ENCODE results near the gene SAE1.

DNA sequence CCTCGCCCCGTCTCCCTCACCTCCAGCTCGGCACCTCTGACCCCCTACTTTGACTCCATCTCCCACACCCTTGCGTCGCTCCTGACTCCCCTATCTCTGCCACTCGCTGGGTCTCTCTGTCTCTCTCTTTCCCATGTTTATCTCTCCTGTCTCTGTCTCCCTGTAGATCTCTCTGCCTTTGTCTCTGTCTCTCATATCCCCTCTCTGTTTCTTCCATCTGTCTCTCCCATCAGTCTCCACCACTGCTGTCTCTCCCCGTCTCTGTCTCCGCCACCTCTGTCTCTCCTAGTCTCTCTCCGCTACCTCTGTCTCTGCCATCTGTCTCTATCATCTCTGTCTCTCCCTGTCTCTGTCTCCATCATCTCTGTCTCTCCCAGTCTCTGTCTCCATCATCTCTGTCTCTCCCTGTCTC, 112.7 kb downstream of the SAE1 start:
- TF ChIP-seq POLR2A (IDR thresholded peaks at IDR 0.05), result no peak
- TF ChIP-seq, protein P1, sequence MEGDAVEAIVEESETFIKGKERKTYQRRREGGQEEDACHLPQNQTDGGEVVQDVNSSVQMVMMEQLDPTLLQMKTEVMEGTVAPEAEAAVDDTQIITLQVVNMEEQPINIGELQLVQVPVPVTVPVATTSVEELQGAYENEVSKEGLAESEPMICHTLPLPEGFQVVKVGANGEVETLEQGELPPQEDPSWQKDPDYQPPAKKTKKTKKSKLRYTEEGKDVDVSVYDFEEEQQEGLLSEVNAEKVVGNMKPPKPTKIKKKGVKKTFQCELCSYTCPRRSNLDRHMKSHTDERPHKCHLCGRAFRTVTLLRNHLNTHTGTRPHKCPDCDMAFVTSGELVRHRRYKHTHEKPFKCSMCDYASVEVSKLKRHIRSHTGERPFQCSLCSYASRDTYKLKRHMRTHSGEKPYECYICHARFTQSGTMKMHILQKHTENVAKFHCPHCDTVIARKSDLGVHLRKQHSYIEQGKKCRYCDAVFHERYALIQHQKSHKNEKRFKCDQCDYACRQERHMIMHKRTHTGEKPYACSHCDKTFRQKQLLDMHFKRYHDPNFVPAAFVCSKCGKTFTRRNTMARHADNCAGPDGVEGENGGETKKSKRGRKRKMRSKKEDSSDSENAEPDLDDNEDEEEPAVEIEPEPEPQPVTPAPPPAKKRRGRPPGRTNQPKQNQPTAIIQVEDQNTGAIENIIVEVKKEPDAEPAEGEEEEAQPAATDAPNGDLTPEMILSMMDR (IDR thresholded peaks at IDR 0.05), result no peak
- no peak for TF ChIP-seq EP300 (IDR thresholded peaks at IDR 0.05)

Measured in stomach (tissue), 4 donors.